GM18907 (cell line): ENCODE results near the gene GNB1.

Experiments
- ATAC-seq: cut with Tn5 transposase; IDR thresholded peaks from one replicate; pipeline ENCODE4 v1.9.1; 2021; ENCODE audit warnings: mild to moderate bottlenecking, moderate library complexity; ENCODE audit not compliant: unreplicated experiment

GNB1 gene

DNA sequence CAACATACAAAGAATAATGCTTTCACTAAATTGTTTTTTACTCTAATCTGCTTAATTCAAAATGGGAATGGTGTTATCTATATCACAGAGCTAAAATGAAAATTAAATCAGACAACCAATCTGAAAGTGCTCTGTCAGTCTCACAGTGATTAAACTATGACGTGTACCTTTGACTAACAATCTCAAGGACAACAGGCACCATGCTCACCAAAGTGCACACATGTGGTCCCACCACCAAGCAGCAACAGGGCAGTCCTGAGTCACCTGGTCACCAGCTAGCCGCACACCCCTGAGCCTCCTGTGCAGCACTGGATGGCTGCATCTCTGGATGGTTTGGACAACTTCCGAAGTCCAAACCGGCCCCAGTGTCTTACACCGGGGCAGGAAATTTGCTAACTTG is 58.1 kb downstream of the GNB1 start:
- ATAC-seq: no peak

DNA sequence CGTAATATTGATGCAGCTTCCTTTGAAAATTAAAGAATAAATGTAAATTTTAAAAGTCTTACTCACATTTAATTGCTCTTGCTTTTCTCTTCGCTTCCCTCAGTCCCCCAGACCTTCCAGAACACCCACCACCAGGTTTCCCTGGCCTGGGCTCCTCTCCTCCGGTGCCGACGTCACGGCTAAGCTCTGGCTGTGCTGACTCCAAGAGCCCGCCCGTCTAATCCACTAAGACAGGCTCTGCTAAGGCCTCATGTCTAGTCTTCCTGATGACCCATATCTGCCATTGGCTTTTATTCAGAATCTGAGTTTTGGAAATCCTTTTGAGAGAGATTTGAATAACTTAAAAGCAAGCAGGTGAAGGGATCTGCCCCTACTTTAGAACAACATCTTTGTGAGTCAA is 58.7 kb downstream of the GNB1 start:
- ATAC-seq: no peak

DNA sequence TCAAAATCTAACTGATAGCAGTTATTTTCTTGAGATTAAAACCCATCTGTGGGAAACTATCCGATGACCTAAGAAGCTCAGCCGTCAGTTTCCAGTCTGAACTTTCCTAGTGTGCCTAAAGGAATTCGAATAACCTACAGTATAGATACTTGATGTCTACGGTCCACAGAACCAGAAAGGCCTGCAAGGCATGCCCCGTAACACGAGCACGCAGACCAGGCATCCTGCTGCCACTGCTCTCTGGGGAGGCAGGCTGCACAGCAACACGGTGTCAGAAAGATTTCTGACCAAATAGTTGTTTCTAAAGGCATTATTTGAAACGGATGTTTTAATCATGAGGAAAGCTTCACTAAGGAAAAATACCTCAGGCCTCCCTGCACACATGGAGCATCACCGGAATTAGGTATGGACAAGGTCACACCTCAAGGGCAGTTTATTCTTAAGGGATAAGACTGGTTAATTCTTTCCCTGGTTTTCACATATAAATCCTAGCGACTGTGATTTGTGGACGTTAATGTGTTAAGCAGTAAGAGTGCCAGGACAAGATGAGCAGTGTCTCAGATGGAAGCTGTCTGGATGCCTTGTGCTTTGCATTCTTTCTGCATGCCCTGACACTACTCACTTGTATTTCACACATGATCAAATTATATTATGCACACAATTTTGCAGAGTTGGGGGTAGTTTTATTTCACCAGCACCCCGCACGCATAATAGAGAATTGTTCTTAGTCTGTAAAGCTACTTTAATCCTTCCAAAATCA is 63.6 kb downstream of the GNB1 start:
- ATAC-seq: no peak

DNA sequence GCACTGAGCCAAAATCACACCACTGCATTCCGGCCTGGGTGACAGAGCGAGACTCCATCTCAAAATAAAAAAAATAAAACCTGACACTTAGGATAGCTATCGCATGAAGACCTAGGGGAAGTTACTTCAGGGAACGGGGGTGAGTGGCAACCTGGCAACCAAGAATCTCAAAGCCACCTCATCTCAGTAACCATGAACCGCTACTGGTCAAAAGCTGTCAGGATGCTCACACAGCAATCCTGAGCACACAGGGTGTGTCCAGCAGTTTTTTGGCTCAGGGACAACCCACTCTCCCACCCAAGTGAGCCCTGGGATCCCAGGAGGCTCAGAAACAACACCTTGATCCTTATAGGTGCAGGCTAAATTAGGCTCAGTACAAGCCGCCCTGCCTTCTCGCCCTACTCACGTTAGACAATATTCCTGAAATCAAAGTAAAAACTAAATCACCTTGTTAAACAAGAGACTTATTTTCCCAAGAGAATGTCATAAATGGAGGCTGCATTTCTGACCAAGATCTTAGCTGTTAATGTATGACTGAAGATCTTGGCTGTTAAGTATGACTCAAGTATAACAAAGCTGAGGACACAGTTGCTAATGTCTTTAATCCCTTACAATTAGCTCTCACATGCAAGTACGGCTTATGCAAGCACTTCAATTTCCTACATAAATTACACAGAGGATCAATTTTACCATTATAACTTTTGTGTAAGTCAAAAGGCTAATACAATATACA is 64.4 kb downstream of the GNB1 start:
- no peak for ATAC-seq

DNA sequence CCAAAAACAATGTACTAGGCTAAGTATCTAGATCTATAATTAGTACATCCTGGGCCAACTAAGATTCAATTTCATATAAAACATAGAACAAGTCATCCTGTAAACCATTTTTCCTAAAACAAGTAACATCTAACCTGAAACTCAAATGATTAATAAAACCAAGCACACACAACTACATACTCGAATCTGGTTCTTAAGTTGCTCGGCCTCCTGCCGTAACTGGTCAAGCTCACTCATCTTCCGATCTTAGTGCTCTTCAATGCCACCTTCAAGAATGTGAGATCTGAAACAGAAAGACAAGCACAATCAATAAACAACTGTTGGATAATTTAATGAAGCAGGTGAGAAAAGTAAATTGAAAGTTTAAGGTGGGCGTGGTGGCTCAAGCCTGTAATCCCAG is 65.7 kb downstream of the GNB1 start:
- ATAC-seq: no peak

DNA sequence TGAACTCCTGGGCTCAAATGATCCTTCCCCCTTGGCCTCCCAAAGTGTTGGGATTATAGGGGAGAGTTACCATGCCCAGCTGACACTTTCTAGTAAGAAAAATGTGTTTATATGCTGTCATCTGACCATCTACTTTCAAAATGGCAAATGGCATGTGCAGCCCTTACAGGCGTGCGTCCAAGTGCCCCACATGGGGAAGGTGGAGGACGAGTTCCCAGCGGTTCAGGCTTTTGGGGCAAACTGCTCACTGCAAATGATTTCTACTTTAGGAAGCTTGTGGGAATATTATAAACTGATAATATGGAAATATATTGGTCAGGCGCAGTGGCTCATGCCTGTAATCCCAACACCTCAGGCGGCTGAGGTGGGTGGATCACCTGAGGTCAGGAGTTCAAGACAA is 71.1 kb downstream of the GNB1 start:
- ATAC-seq: no peak

DNA sequence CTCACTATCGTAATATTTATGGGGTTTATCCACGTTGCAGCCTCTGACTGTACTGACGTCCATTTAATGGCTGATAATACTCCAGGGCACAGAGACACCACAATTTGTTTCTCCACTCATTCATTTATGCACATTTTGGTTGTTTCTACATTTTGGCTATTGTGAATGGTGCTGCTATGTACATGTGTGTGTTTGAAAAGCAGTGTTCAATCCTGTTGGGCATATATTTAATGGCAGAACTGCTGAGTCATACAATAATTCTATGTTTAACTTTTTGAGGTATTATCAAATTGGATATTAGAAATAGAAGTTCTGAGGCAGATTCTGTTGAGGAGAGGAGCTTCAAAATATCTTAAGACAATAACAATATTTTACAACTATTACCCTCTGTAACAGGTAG is 73.7 kb downstream of the GNB1 start:
- ATAC-seq: no peak

DNA sequence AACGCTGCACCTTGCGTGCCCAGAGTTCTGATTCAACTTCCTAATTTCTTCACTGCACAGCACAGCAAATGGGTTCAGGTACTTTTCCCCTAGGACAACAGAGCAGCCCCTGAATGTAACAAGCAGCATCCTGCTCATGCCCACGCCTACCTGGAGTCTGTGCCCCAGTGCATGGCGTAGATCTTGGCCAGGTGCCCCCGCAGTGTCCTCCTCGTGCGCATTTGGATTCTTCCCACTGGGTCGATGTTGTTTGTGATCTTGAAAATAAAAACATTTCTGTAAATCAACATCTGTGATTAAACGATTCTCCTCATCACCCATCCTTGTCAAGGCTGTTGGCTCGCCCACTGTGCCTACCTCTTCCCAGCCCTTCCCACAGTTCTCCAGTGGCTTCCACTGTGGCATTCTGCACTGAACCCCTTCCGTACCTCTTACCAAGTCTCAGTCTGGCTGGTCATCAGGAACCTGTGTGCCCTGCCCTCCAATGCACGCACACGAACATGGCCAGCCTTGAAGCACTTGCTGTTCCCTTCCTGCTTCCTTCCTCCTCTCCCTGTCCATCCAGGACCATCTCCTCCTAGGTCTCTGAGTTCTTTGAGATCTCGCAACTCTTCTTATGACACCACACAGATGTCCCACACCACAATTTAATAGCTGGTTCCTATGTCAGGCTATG is 75.1 kb downstream of the GNB1 start:
- ATAC-seq: no peak

DNA sequence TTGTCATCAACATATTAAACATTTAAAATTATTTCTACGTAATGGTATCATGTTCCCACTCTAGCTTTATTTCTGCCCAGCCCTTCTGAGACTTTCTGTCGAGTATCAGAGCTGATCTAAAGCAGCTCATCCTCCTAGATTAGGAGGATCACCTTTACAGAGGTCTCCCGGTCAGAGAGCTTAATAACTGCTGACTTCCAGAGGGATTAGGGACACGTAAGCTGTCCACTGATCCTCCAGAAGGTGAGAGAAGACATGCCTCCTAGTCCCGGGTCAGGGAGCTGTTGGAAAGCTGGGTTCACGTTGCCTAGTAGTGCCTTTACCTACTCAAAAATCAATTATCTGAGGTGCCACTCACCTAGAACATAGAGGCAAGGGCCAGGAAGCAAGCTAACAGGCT is 81.4 kb downstream of the GNB1 start:
- no peak for ATAC-seq

DNA sequence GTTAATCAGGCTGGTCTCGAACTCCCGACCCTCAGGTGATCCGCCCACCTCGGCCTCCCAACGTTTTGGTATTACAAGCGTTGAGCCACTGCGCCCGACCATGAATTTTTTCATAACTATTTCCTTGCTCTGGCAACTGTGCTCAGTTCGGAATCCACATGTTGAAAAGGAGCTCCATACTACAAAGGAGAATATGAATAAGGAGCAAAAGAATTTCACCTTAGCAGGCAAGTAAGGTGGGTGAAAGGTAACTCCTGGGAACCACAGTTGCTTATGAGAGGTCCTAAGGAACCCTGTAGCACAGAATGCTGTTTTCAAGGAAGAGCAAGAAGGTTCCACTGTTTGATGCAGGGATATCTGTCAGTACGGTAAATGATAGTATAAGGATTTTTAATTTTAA is 82.7 kb downstream of the GNB1 start:
- no peak for ATAC-seq

DNA sequence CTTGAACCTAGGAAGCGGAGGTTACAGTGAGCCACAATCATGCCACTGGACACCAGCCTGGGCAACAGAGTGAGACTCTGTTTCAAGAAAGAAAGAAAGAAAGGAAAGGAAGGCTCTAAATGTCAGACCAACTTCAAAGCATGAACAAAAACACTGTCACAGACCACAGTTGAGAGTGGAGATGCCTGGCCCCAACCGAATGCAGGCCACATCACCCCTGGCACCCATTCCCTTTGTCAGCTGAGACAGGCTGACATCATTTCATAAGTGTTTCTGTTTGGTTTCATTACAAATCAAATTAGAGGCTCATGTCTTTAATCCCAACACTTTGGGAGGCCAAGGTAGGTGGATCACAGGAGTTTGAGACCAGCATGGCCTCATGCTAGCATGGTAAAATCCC is 84.0 kb downstream of the GNB1 start:
- no peak for ATAC-seq

DNA sequence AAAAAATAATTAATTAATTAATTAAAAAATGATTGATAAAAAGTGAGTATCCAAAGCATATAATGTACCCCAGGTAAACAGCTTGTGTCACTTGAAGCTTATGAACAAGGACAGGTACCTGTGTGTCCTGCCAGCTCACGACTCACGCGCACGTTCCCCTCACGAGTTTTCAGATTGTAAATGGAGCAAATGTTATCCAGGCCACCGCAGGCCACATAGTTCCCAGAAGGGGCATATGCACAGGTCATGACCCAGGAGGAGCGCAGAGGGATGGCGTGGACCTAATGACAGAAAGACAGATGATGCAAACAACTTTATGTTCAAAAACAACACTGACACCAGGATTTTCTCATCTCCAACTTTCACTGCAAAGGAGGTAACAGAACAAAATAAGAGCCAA is 86.6 kb downstream of the GNB1 start:
- ATAC-seq: no peak

DNA sequence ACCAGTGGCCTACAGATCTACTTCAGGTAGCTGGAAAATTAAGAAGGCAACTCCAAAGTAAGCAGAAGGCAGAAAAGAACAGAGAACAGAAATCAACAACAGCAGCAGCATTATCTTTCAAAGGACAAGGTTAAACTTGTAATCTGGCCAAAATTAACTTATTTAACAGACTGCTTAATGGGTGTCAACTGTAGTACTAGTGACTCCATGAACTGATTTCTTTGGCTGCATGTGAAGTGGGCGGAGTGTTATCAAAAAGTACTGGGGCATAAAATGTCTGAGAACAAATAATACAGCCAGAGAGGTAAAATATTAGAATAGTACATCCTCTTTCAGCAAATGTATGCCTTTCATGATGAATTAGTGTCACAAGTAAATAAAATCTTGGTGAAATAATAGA is 88.0 kb downstream of the GNB1 start:
- ATAC-seq: no peak

DNA sequence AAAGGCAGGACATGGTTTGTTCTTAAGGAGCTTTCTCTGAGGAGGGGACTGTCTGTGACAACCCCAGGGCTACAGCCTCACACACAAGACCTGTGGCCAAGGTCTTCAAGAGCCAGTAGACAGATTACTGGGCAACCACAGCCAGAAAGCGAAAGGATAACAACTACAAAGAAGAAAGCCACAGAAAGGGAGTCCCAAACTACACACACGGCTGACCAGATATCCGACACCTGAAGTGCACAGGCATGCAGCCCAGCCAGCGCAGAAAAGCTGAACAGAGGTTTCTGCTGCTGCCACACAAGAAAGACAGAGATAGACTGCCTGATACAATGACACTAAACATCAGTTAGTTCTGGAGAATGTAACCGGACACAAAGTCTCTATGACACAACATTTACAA is 91.2 kb downstream of the GNB1 start:
- peak; percentile 71 for ATAC-seq

DNA sequence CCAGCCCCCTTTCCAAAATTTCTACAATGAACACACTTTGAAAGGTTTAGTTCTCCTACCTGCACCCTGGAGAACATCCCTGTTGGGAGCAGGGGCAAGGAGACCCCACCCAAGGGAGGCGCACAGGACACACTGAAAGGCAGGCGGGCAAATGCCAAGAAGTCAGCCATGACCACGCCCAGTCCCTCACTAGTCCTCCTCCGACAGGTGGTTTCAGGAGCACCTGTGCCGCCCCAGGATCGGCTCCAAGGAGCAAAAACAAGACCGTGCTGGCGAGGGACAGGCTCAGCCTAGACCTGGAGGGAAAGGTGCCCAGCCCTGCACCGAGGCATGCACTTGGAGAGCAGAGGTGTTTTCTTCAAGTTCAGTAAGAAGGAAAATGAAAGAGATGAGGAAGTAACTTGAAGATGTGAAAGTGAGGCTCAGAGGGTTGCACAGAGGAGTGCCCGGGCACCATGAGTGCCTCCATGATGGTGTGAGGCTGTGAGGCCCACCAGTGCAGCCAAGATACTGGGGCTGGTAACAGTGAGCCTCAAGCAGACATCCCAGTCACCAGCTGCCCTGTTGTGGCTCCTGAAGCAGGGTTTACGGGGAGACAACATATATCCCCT is 93.1 kb downstream of the GNB1 start:
- ATAC-seq: no peak

DNA sequence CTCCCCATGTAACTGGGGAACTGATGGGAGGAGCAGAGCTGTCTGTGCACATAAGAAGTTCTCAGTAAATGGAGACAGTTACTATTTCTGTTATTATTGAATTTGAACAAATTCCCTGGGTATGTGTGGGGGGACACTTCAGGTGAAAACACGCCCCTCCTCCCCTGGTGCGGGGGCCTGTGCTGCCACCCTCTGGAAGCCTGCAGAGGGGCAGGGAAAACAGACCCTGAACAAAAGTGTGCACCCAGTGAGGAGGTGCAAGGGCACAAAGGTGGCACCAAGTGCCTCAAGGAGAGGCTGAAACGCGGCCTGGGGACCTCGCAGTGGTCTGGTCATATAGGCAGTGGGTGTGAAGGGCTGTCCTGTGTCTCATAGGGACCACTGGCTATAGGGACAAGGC is 94.4 kb downstream of the GNB1 start:
- ATAC-seq: no peak

DNA sequence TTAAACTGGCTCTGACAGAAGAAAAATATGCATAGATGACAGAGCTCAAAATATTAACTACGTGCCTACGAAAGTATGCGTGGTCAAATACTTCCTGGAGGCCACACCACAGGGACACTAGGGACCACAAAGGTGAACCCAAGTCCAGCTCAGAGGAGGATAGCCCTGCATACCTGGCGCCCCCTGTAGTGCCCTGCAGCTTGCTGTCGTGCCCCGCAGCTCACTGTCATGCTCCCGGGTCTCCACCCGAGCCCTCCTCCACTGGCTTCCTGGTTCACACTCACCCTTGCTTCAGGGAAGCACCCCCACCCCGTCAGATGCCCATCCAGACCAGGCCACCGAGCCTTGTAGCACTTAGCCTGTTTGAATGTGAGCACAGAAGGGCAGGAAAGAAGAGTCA is 95.9 kb downstream of the GNB1 start:
- ATAC-seq: no peak

DNA sequence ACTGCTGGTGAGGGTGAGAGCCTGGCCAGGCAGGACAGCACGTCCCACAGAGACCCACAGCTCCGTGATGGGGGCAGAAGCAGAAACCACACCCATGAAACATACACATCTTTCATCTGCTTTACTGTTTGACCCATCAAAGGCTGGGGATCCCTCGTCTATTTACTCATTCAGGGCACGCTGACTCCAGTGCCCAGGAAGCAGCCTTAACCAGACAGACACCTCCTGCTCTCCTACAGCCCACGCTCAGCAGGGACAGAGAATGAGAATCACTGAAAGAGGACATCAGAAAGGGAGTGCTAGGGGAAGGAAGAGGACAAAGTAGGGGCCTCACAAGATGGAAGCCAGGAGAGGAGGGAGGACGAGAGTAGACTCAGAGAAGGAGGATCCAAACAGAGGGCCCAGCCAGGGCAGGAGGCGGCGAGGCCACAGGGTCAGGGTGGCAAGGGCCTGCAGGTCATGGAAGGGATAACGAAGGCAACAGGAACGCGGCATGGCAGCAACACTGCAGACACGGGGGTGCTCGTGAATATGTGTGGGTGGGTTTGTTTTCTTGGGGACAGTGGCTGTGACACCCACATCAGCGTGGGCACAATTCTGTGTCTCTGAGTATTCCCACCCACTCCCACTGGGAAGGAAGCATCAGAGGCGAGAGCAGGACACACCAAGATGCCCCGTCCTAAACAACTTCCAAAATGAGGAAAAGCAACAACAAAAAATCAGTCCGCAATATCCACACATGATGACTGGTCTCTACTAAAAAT is 97.2 kb downstream of the GNB1 start:
- ATAC-seq: no peak

DNA sequence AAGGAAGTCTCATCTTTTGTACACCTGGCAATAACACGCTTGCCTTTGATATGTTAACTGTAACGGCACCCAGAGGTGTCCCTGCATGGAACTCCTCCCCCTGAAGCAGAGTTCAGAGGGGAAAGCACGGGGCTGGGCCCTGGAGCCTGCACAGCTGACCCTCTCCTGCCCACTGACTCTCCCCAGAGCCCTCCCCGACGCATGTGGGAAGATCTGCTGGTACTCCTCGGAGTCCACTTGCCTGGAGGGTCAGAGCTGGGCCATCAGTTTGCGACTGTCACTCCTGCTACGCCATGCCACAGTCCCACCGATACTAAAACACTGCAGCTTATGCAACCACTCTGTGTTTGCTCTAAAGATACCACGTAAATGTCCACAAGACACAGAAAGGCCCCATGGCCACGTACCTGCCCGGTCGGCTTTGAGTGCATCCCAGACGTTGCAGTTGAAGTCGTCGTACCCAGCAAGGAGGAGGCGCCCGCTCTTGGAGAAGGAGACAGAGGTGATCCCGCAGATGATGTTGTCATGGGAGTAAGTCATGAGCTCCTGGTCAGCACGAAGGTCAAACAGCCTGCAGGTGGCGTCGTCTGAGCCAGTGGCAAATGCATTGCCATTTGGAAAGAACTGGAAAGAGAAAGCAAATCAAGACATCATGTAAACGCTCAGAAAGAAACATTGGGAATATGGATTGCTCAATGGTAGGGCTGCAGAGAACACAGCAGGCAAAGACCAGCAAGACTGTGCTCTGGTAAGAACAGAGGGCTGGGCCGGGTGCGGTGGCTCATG is 102.0 kb downstream of the GNB1 start:
- ATAC-seq: no peak

DNA sequence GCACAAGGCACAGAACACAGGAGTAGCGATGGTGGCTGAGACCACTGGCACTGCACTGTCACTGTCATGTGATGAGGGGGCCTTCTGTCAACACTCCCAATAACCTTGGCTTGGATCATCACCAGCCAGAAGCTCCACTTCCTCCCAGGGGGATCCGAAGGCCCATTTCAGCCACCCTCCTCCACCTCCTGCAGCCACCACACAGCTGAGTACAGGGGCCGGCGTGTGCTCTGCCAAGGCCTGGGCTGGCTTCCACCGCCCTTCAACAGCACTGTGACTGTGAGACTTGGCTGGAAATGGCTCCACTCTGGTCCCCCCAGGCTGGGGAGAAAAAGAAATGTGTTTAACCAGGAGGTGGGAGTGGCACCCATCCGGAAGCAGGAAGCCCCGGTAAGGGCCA is 102.8 kb downstream of the GNB1 start:
- no peak for ATAC-seq
